Ramos (cell line): Measurements from ENCODE around the gene NCBP2L.

ENCODE experiments used
- in situ Hi-C: fragments of 300-500 bp; cut with MboI; formaldehyde crosslinking; loops from one replicate; pipeline ENCODE4 v1.14.3; 2022; ENCODE audit warnings: low sequenced_read_pairs; ENCODE audit not compliant: unreplicated experiment

The NCBP2L gene

GRCh38 chrX:107777536-107777832 lies at the start of gene NCBP2L:
NCBP2L (plus strand) TSS chrX:107777733; CDS start chrX:107794221, 16,488 bp downstream.
- in situ Hi-C loops: loop anchor here (5.0 kb wide), 1 partner anchor 115 kb away; no protein-coding TSS in a partner anchor

GRCh38 chrX:107728371-107729099 lies 49.0 kb upstream of the NCBP2L start:
- in situ Hi-C loops: no loop called here

- in situ Hi-C loops: no loop called here
Observed at GRCh38 chrX:107729558-107730297, 47.8 kb upstream of the NCBP2L start.

- in situ Hi-C loops: no loop called here
Observed at GRCh38 chrX:107730298-107730655, 47.3 kb upstream of the NCBP2L start.

GRCh38 chrX:107730991-107731766 lies 46.4 kb upstream of the NCBP2L start:
- in situ Hi-C loops: no loop called here

GRCh38 chrX:107731831-107732502 lies 45.6 kb upstream of the NCBP2L start:
- in situ Hi-C loops: no loop called here

GRCh38 chrX:107733686-107734085 lies 43.8 kb upstream of the NCBP2L start:
- in situ Hi-C loops: no loop called here

- in situ Hi-C loops: no loop called here
Observed at GRCh38 chrX:107734646-107735045, 42.9 kb upstream of the NCBP2L start.

- in situ Hi-C loops: no loop called here
Observed at GRCh38 chrX:107736781-107737531, 40.6 kb upstream of the NCBP2L start.

GRCh38 chrX:107738272-107738671 lies 39.3 kb upstream of the NCBP2L start:
- in situ Hi-C loops: no loop called here

GRCh38 chrX:107738768-107739167 lies 38.8 kb upstream of the NCBP2L start:
- in situ Hi-C loops: no loop called here

- in situ Hi-C loops: no loop called here
Observed at GRCh38 chrX:107739541-107739940, 38.0 kb upstream of the NCBP2L start.

GRCh38 chrX:107741404-107741790 lies 36.1 kb upstream of the NCBP2L start:
- in situ Hi-C loops: no loop called here

- in situ Hi-C loops: no loop called here
Observed at GRCh38 chrX:107742700-107743191, 34.8 kb upstream of the NCBP2L start.

- in situ Hi-C loops: no loop called here
Observed at GRCh38 chrX:107743995-107744394, 33.5 kb upstream of the NCBP2L start.

GRCh38 chrX:107744868-107745267 lies 32.7 kb upstream of the NCBP2L start:
- in situ Hi-C loops: no loop called here

- in situ Hi-C loops: no loop called here
Observed at GRCh38 chrX:107747596-107748161, 29.9 kb upstream of the NCBP2L start.

- in situ Hi-C loops: no loop called here
Observed at GRCh38 chrX:107748506-107748905, 29.0 kb upstream of the NCBP2L start.

- in situ Hi-C loops: no loop called here
Observed at GRCh38 chrX:107750263-107750662, 27.3 kb upstream of the NCBP2L start.
